Uterus (tissue), 4 donors: ENCODE data around the gene DMD. TPM values are rescaled to one million over a fixed set of nuclear protein-coding genes. Genes with fewer than 3 reads are reported as not detected.
A peak's percentile ranks its signal among the peaks of the same experiment; 100 is the strongest.

ENCODE experiments used
- DNase-seq, 2 donors: peaks; one replicate each; pipeline ENCODE4 v3.0.0-alpha.2; 2019 to 2020
- H3K27ac ChIP-seq, 2 donors: fragments of 200-600 bp; sonication (generic); 1 replicate in 1 of 2; 2 replicates in 1 of 2; pipeline ENCODE4 v1.5.1; 2016 to 2018
- H3K27me3 ChIP-seq, 2 donors: fragments of 200-600 bp; sonication (generic); one replicate each; pipeline ENCODE4 v1.5.1; 2018 to 2019; ENCODE audit warnings: control low read depth in 1 of 2
- H3K36me3 ChIP-seq, 2 donors: fragments of 200-600 bp; sonication (generic); one replicate each; pipeline ENCODE4 v1.5.1; 2019; ENCODE audit warnings: control low read depth in 1 of 2
- H3K4me1 ChIP-seq, 2 donors: fragments of 200-600 bp; sonication (generic); one replicate each; pipeline ENCODE4 v1.5.1; 2018 to 2019; ENCODE audit warnings: control low read depth in 1 of 2
- H3K4me3 ChIP-seq, 2 donors: fragments of 200-600 bp; sonication (generic); 1 replicate in 1 of 2; 2 replicates in 1 of 2; pipeline ENCODE4 v1.5.1; 2018 to 2019; ENCODE audit warnings: mild to moderate bottlenecking in 1 of 2
- H3K9me3 ChIP-seq, 2 donors: fragments of 200-600 bp; sonication (generic); one replicate each; pipeline ENCODE4 v1.5.1; 2019; ENCODE audit warnings: control low read depth in 1 of 2
- POLR2A ChIP-seq, 2 donors: fragments of 450-650 bp; IDR thresholded peaks; one replicate each; pipeline ENCODE4 v1.6.1; 2016; ENCODE audit warnings: antibody characterized with exemption in 2 of 2, mild to moderate bottlenecking in 1 of 2, moderate library complexity in 1 of 2
- intact Hi-C: fragments of 100-400 bp; cut with DNase I; formaldehyde crosslinking; loops from one replicate; pipeline ENCODE4 v1.15.1; 2023; ENCODE audit warnings: low total_unique reads
- total RNA-seq, 4 donors: library from RNA; depleted of rRNA in 3 of 4; stranded (reverse); fragments of >200 nt in 3 of 4; gene quantifications; one replicate each; pipeline versions ENCODE4 v1.1.0 to v1.2.4, GENCODE V29; 2014 to 2023
- TF ChIP-seq, protein P1 (sequence below), 4 experiments: fragments of 200-600 bp in 2 of 4; fragments of 450-650 bp in 2 of 4; sonication (generic) in 2 of 4; IDR thresholded peaks; one replicate each; pipeline ENCODE4 v1.5.1; 2016 to 2019; ENCODE audit warnings: antibody characterized with exemption in 4 of 4, mild to moderate bottlenecking in 2 of 4, moderate library complexity in 1 of 4
- donor health status: DM: yes; HTN: yes; CAD: no.

Gene DMD
- total RNA-seq, 4 donors from 2014 or later, result 73.8 to 147 (median 97.8) TPM

DNA sequence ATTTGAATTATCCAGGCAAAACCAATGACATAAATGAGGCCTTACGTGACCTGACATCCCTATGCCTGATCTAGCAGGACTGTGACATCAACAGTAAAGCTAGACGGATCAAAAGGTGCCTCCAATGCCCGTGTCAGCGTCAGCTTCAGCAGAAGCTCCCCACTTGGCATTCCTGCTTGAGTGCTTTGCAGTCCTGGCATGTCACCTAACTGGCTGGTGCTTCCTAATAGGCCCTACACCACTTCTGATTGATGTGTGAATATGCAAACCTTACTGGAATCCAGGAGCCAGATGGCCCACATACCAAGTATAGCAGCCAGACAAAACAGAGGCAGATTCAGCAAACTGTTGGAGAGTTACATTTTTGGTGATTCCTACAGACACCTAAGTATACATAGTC, 224.2 kb downstream of the DMD start:
- intact Hi-C loops, result no loop called here
- no peak overlapping the region for H3K27ac ChIP-seq

DNA sequence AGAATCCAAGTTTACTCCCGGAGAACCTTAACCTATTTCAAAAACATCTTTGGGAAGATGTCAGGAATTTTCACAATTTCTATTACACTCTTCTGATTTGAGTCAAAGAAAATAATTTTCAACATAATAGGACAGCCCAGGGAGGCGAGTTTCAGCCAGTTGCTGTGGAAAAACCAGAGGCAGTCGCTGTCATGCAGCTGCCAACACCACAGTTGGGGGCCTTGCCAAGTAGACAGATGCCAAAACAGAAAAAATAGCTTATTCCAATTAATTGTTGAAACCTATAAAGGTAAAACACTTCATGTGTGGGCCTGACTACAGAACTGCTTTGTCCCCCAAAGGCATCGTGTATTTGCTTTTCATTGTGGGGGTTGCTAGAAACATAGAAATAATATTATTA, 225.8 kb downstream of the DMD start:
- DNase-seq, result no peak
- H3K9me3 ChIP-seq, result no peaks in the 10 kb centered on the region
- no peaks in the 10 kb centered on the region for H3K4me1 ChIP-seq
- intact Hi-C loops, result no loop called here
- H3K36me3 ChIP-seq, result no peaks in the 10 kb centered on the region
- H3K27ac ChIP-seq, result no peak overlapping the region
- H3K4me3 ChIP-seq, result no peak overlapping the region
- no peak for TF ChIP-seq POLR2A (IDR thresholded peaks at IDR 0.05)
- TF ChIP-seq, protein P1, sequence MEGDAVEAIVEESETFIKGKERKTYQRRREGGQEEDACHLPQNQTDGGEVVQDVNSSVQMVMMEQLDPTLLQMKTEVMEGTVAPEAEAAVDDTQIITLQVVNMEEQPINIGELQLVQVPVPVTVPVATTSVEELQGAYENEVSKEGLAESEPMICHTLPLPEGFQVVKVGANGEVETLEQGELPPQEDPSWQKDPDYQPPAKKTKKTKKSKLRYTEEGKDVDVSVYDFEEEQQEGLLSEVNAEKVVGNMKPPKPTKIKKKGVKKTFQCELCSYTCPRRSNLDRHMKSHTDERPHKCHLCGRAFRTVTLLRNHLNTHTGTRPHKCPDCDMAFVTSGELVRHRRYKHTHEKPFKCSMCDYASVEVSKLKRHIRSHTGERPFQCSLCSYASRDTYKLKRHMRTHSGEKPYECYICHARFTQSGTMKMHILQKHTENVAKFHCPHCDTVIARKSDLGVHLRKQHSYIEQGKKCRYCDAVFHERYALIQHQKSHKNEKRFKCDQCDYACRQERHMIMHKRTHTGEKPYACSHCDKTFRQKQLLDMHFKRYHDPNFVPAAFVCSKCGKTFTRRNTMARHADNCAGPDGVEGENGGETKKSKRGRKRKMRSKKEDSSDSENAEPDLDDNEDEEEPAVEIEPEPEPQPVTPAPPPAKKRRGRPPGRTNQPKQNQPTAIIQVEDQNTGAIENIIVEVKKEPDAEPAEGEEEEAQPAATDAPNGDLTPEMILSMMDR (IDR thresholded peaks at IDR 0.05), result no peak
- no peaks in the 10 kb centered on the region for H3K27me3 ChIP-seq

More for the DNA sequence above, 224.2 kb downstream of the DMD start:
- H3K4me3 ChIP-seq, result no peak overlapping the region
- H3K27me3 ChIP-seq, result no peaks in the 10 kb centered on the region
- H3K9me3 ChIP-seq, result no peaks in the 10 kb centered on the region
- no peaks in the 10 kb centered on the region for H3K36me3 ChIP-seq
- TF ChIP-seq, protein P1 (IDR thresholded peaks at IDR 0.05), result no peak
- TF ChIP-seq POLR2A (IDR thresholded peaks at IDR 0.05), result no peak
- no peaks in the 10 kb centered on the region for H3K4me1 ChIP-seq
- no peak for DNase-seq

DNA sequence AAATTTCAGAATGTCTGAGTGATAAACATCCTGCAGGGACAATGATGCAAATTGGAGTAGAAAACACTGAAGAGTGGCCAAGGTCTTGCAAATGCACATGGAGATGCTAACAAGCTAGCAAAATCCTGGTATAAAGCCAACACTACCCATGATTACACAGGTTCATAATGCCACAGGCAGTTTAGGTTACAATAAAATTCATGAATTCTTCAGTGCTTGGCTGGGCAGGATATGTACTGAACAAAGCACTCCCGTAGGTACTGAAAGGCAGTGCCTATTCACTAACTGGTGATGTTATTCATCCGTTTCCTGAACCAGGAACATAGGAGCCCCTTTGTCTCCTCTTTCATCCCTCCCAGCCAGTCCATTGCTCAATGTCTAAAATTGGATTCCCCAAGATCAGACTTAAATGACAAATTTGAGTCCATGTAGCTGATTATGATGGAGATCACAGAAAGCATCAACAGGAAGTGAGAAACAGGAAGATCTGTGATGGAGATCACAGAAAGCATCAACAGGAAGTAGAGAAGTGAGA, 244.5 kb downstream of the DMD start:
- H3K4me1 ChIP-seq, result no peaks in the 10 kb centered on the region
- TF ChIP-seq, protein P1 (IDR thresholded peaks at IDR 0.05), result no peak
- no peak for TF ChIP-seq POLR2A (IDR thresholded peaks at IDR 0.05)
- H3K27ac ChIP-seq, result no peak overlapping the region
- no peak for DNase-seq
- H3K36me3 ChIP-seq, result no peaks in the 10 kb centered on the region
- H3K4me3 ChIP-seq, result no peak overlapping the region
- intact Hi-C loops, result no loop called here
- H3K9me3 ChIP-seq, result no peaks in the 10 kb centered on the region
- H3K27me3 ChIP-seq, result peaks cover 0 to under 1% of the 10 kb centered on the region in 2 donors

DNA sequence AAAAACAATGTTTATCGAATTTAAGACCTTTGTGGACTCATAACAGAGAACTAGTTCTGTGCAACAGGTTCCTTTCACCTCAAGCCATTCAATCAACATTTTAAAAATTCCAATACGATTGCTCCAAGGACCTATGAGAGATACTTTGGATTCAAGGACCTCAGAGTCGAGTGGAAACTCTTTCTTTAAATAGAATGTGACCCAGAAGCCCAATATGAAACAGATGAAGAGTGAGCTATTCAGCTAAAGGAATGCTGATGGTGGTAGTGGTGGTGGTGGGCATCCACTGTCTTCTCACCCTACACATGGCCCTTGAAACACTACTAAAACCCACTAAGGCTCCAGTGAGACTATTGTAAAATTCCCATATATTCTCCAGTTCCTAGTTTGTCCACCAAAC, 257.2 kb downstream of the DMD start:
- intact Hi-C loops, result no loop called here
- TF ChIP-seq, protein P1 (IDR thresholded peaks at IDR 0.05), result no peak
- no peak for TF ChIP-seq POLR2A (IDR thresholded peaks at IDR 0.05)
- no peak overlapping the region for H3K27ac ChIP-seq

DNA sequence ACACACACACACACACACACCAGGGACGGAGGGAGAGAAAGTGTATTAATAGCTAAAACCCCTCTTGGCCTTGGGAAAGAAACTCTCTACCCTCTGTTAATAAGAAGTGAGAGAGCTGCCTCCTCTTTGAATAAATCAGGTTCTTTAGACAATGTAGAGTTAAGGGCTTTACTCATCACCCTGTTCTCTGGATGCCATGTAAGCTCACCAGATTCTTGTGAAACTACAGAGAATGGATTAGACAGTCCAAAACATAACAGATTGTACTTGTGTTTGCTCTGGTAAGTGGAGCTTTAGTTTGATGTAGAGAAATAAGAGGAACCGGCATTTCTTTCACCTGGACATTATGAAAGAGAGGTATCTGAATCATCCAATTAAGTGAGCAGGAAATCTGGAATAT, 263.2 kb downstream of the DMD start:
- intact Hi-C loops, result no loop called here
- H3K36me3 ChIP-seq, result no peaks in the 10 kb centered on the region
- no peaks in the 10 kb centered on the region for H3K27me3 ChIP-seq
- H3K4me3 ChIP-seq, result no peak overlapping the region
- TF ChIP-seq, protein P1 (IDR thresholded peaks at IDR 0.05), result no peak
- no peak for TF ChIP-seq POLR2A (IDR thresholded peaks at IDR 0.05)
- no peaks in the 10 kb centered on the region for H3K4me1 ChIP-seq
- peak overlapping the region in 1 of 2 donors; percentile 7 for H3K27ac ChIP-seq
- H3K9me3 ChIP-seq, result no peaks in the 10 kb centered on the region
- DNase-seq, result no peak

More for the DNA sequence above, 257.2 kb downstream of the DMD start:
- no peak for DNase-seq
- H3K27me3 ChIP-seq, result no peaks in the 10 kb centered on the region
- no peaks in the 10 kb centered on the region for H3K4me1 ChIP-seq
- no peak overlapping the region for H3K4me3 ChIP-seq
- no peaks in the 10 kb centered on the region for H3K9me3 ChIP-seq
- H3K36me3 ChIP-seq, result no peaks in the 10 kb centered on the region
